ENCODE data around the gene FAM107B. TPM values are rescaled to one million over a fixed set of nuclear protein-coding genes. Genes with fewer than 3 reads are reported as not detected.

FAM107B gene
- total and polyA plus RNA-seq, 2 of the 8 experiments (the other 6 are each of a cell fraction or from before 2014, with no cell fraction given), result 7.5 to 28.1 TPM

DNA sequence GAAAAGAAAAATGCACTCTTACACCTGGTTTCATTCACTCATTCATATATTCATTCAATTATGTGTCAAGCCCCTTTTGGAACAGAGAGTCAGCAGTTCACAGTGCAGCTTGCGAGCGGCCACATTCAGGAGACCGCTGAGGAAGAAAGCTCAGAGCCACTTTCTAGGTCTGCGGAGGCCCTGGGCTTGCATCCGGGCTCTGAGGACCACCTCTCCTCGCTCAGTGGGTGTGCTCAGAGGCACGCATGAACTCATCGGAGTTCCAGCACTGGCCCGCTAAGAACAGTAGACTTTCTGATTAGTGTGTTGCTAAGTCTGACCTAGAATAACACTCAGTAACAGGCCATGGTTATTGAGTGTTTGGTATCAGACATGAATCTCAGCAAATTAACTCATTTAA is 1.8 kb upstream of the FAM107B start:
- H2BK15ac ChIP-seq (ENCODE audit: low read length), result no peak overlapping the region
- H2BK120ac ChIP-seq (replicated peaks; ENCODE audit: low read depth, low read length), result no peak overlapping the region
- H2BK12ac ChIP-seq (ENCODE audit: low read depth, low read length), result no peak overlapping the region
- H4K8ac ChIP-seq (ENCODE audit: extremely low read depth, insufficient read depth, low read length), result no peak overlapping the region
- WGBS, 2 experiments (ENCODE audit: extremely low coverage in 1 of 2, insufficient coverage in 1 of 2, insufficient read length in 1 of 2, insufficient replicate concordance in 2 of 2, low coverage in 1 of 2, low lambda C conversion rate in 2 of 2, missing lambda C conversion rate in 1 of 2), result 85% methylated on average over 9 of the region's 9 CpGs; no CpG with 5 or more reads in 1 of the 2 experiments
- no peak overlapping the region for H2BK5ac ChIP-seq (ENCODE audit: low read depth, low read length)
- no peak overlapping the region for H2AK5ac ChIP-seq (ENCODE audit: low read depth, low read length)
- H3K9ac ChIP-seq (replicated peaks in 1 of 4; ENCODE audit: extremely low read depth in 1 of 4, low read depth in 3 of 4, low read length in 3 of 4), result no peak overlapping the region
- H3K18ac ChIP-seq (ENCODE audit: extremely low read depth, low read length), result no peak overlapping the region
- H3K79me2 ChIP-seq (ENCODE audit: control insufficient read depth in 1 of 2, insufficient read depth in 2 of 2, low read length in 2 of 2), result no peaks in the 10 kb centered on the region
- H3K27me3 ChIP-seq (replicated peaks in 1 of 4; ENCODE audit: control insufficient read depth in 3 of 4, extremely low read depth in 1 of 4, insufficient read depth in 3 of 4, low read length in 3 of 4), result no peaks in the 10 kb centered on the region
- ChIA-PET POLR2A (ENCODE audit: partially characterized antibody) (no interaction called here), CTCF (ENCODE audit: partially characterized antibody) (no interaction called here)
- H3K23me2 ChIP-seq (ENCODE audit: low read depth, low read length), result no peaks in the 10 kb centered on the region
- no peak overlapping the region for H3K23ac ChIP-seq (ENCODE audit: insufficient read length)
- no peak overlapping the region for H2AFZ ChIP-seq (ENCODE audit: low read length)
- no peaks in the 10 kb centered on the region for H4K20me1 ChIP-seq (replicated peaks in 1 of 2; ENCODE audit: control insufficient read depth in 1 of 2, insufficient read depth in 2 of 2, low read length in 2 of 2)
- H4K5ac ChIP-seq (ENCODE audit: insufficient read length, low read depth, low read length), result no peak overlapping the region
- FAIRE-seq (no peak), DNase-seq (ENCODE audit: low read depth in 1 of 2, low spot score in 2 of 2) (no peak)
- no peak overlapping the region for H4K91ac ChIP-seq (replicated peaks; ENCODE audit: insufficient read length, low read length)
- no peak overlapping the region for H3K56ac ChIP-seq (replicated peaks; ENCODE audit: insufficient read length, low read depth, low read length)
- no peak overlapping the region for H2BK20ac ChIP-seq (ENCODE audit: low read length)
- H3K79me1 ChIP-seq (ENCODE audit: low read depth, low read length), result no peaks in the 10 kb centered on the region
- no peak overlapping the region for H3K4me3 ChIP-seq (ENCODE audit: extremely low read depth in 1 of 4, insufficient read depth in 2 of 4, low read depth in 3 of 4, low read length in 4 of 4)
- no peaks in the 10 kb centered on the region for H3K4me1 ChIP-seq (replicated peaks in 1 of 4; ENCODE audit: control insufficient read depth in 3 of 4, insufficient read depth in 4 of 4, low read length in 3 of 4)
- H3K14ac ChIP-seq (ENCODE audit: insufficient read length), result no peak overlapping the region
- H3K9me3 ChIP-seq (ENCODE audit: insufficient read depth in 2 of 2, low read depth in 1 of 2, low read length in 1 of 2), result no peaks in the 10 kb centered on the region
- no peak overlapping the region for H3K27ac ChIP-seq (ENCODE audit: low read depth, low read length)
- no peak overlapping the region for H3K4me2 ChIP-seq (ENCODE audit: insufficient read depth in 1 of 2, low read depth in 2 of 2, low read length in 2 of 2)
- H3K36me3 ChIP-seq (ENCODE audit: control insufficient read depth in 2 of 4, insufficient read depth in 4 of 4, low read length in 3 of 4), result no peaks in the 10 kb centered on the region
- H3K4ac ChIP-seq (replicated peaks; ENCODE audit: insufficient read length, low read depth, low read length), result no peak overlapping the region
- TF ChIP-seq HDAC6 (IDR thresholded peaks at IDR 0.05; ENCODE audit: low read depth, low read length) (no peak), HDAC2 (IDR thresholded peaks at IDR 0.05; ENCODE audit: borderline replicate concordance in 1 of 2, low read depth in 2 of 2, low read length in 2 of 2) (no peak), SRF (IDR thresholded peaks at IDR 0.05; ENCODE audit: low read depth, low read length) (no peak), RFX5 (IDR thresholded peaks at IDR 0.05; ENCODE audit: borderline replicate concordance, low read depth, low read length) (no peak), TEAD4 (IDR thresholded peaks at IDR 0.05; ENCODE audit: low read depth, low read length) (no peak), BRCA1 (IDR thresholded peaks at IDR 0.05; ENCODE audit: low read depth, low read length) (no peak), POLR2AphosphoS5 (IDR thresholded peaks at IDR 0.05; ENCODE audit: low read depth, low read length) (no peak), POU5F1 (IDR thresholded peaks at IDR 0.05; ENCODE audit: low read depth, low read length) (no peak), CREB1 (IDR thresholded peaks at IDR 0.05) (no peak), NANOG (IDR thresholded peaks at IDR 0.05; ENCODE audit: insufficient read depth, low read depth, low read length, poor library complexity, severe bottlenecking) (no peak), CHD1 (IDR thresholded peaks at IDR 0.05; ENCODE audit: low read depth, low read length) (no peak), SP2 (IDR thresholded peaks at IDR 0.05; ENCODE audit: low read length) (no peak), SAP30 (IDR thresholded peaks at IDR 0.05; ENCODE audit: insufficient read depth, insufficient replicate concordance, low read length) (no peak)
- TF ChIP-seq, protein P1, sequence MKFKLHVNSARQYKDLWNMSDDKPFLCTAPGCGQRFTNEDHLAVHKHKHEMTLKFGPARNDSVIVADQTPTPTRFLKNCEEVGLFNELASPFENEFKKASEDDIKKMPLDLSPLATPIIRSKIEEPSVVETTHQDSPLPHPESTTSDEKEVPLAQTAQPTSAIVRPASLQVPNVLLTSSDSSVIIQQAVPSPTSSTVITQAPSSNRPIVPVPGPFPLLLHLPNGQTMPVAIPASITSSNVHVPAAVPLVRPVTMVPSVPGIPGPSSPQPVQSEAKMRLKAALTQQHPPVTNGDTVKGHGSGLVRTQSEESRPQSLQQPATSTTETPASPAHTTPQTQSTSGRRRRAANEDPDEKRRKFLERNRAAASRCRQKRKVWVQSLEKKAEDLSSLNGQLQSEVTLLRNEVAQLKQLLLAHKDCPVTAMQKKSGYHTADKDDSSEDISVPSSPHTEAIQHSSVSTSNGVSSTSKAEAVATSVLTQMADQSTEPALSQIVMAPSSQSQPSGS (IDR thresholded peaks at IDR 0.05; ENCODE audit: low read length), result no peak

Measured in H1 (cell line).